A673 (cell line): ENCODE data around the gene RSPH10B2.
"Not testable (repeated sequence)": the region's sequence is repeated elsewhere in the genome, so short reads cannot be mapped to it uniquely, and the experiment has no call there.

Experiments
- EZH2 ChIP-seq: fragments of 200-600 bp; sonication (generic); IDR thresholded peaks from 2 replicates; pipeline ENCODE4 v1.6.1; 2017; ENCODE audit warnings: borderline replicate concordance, low read depth, mild to moderate bottlenecking, mixed read lengths, antibody characterized with exemption, low read length; ENCODE audit not compliant: poor library complexity, severe bottlenecking
- TF ChIP-seq, protein P1 (sequence below): fragments of 300-800, 200-600 bp; sonication (generic); conservative IDR thresholded peaks from 2 replicates; pipeline ENCODE4 v1.5.1; 2017; ENCODE audit warnings: low read depth, mild to moderate bottlenecking, antibody characterized with exemption, low read length, moderate library complexity, mixed read lengths

DNA sequence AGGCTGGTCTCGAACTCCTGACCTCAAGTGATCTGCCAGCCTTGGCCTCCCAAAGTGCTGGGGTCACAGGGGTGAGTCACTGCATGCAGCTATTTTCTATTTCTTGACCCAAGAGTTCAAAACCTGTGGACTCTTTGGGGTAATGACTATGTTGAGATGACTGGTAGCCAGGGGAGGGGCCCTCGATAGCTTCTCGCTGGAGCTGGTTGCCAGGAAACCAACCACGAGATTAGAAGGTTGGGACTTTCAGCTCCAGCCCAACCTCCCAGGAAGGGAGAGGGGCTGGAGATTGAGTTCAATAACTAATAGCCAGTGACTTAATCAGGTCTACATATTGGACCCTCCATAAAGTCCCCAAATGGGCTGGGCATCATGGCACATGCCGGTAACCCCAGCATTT, 43.3 kb downstream of the RSPH10B2 start:
- TF ChIP-seq EZH2 = not testable (repeated sequence)
- TF ChIP-seq, protein P1, sequence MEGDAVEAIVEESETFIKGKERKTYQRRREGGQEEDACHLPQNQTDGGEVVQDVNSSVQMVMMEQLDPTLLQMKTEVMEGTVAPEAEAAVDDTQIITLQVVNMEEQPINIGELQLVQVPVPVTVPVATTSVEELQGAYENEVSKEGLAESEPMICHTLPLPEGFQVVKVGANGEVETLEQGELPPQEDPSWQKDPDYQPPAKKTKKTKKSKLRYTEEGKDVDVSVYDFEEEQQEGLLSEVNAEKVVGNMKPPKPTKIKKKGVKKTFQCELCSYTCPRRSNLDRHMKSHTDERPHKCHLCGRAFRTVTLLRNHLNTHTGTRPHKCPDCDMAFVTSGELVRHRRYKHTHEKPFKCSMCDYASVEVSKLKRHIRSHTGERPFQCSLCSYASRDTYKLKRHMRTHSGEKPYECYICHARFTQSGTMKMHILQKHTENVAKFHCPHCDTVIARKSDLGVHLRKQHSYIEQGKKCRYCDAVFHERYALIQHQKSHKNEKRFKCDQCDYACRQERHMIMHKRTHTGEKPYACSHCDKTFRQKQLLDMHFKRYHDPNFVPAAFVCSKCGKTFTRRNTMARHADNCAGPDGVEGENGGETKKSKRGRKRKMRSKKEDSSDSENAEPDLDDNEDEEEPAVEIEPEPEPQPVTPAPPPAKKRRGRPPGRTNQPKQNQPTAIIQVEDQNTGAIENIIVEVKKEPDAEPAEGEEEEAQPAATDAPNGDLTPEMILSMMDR = not testable (repeated sequence)
